SHP77 treated with DMSO at 0.1 percent for 48 hours (cell line): ENCODE results near the gene PI16.

ENCODE experiments used
- DNase-seq: peaks from one replicate; lab custom pipeline; 2025; lab: John Stamatoyannopoulos, UW

PI16 gene

GRCh38 chr6:36999751-37000125 is 45.2 kb downstream of the PI16 start:
- DNase-seq: no peak

GRCh38 chr6:37004044-37004980 is 49.8 kb downstream of the PI16 start:
- DNase-seq: no peak

DNA sequence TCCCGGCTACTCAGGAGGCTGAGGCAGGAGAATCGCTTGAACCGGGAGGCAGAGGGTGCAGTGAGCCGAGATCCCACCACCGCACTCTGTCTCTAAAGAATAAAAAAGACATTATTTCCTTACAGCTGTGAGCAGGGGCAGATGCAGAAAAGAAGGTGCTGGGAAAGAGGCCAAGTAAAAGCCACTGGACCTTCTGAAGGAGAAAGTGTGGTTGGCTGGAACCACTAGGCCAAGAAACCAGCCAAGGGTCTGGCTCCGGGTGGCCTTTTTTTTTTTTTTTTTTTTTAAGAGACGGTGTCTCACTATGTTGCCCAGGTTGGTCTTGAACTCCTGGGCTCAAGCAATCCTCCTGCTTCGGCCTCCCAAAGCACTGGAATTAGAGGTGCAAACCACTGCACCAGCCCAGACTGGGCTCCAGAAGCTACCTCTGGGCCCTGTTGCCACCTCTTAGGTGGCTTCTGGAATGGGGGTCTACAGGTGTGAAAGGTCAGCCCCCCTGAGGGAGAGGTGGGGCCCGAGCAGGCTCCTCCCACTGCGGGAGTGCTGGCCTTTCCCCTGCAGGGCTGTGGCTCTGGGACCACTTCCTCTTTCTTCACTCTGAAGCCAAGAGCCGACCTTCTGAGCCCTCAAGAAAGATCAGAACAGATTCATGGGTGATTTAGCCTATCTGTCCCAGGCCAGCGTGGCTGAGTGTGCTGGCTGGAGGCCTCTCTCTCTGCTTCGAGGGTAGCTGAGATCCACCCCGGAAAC is 50.7 kb downstream of the PI16 start, which contains the start of gene FGD2:
FGD2 (plus strand) TSS at position 595 of the 750 bp plus-strand sequence. CDS start 163 bp downstream, outside the sequence.
- no peak for DNase-seq

DNA sequence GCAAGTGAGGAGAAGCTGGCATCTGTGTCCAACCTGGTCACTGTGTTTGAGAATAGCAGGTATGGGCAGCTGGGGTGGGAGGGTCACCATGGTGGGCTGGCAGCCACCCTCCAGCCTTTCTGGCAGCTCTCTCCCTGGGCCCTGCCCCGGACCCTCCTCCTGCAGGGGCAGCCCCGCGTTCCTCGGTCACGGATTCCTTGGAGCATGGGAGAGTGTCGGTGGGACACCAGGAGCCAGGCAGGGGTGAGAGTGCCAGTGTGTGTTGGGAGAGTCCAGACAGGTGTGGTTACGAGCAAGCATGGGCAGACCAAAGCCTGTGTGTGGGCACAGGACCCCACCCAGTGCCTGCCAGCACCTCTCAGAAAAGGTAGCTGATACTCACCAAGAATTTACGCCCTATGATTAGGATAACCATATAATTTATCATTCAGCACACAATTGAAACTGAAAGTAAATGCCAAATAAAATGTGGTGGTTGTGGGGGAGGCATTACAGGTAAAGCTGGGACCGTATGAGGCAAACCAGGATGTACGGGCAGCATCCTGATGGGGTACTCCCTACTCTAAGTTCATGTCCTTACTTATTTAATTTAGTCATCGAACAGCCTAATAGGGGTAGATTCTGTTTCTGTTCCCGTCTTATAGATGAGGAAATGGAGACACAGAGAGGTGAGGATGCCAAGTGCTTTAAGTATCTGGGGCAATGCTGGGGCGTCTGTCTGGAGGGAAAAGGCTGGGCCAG is 51.5 kb downstream of the PI16 start:
- DNase-seq: no peak

- DNase-seq: no peak
Observed at GRCh38 chr6:37006793-37007339, 52.3 kb downstream of the PI16 start.

DNA sequence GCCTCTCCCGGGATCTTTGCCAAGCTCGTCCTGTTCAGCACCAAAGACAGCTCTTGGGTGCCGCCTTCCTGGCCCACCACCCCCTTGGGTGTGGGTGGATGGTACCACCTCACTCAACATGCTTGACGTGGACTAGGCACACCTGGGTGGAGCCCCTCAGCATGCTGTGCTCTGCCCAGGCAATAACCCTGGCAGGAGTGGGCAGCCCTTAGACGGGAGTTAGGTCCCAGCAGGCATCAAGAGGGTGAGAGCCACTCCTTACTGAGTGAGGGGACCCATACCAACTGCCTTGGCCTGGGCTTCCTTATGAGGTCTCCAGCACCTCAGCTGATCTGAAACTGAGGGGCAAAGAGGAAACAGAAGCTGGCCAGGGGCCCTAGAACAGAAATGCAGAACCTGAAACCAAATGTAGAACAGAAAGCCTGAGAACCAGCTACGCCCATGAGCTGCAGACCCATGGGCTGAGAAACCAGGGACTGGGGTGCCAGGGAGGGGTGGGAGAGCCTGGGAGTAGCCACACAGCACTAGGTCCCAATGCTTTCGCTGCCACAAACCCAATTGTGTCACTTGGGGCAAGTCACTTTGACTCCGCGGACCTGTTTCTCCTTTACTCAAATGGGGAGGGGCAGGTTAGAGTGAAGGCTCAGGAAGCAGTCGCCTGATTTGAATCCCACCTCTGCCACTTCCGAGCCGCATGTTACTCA is 53.0 kb downstream of the PI16 start:
- no peak for DNase-seq

GRCh38 chr6:37008484-37009465 is 54.2 kb downstream of the PI16 start:
- no peak for DNase-seq

- DNase-seq: no peak
Observed at GRCh38 chr6:37010402-37010892, 55.9 kb downstream of the PI16 start.

DNA sequence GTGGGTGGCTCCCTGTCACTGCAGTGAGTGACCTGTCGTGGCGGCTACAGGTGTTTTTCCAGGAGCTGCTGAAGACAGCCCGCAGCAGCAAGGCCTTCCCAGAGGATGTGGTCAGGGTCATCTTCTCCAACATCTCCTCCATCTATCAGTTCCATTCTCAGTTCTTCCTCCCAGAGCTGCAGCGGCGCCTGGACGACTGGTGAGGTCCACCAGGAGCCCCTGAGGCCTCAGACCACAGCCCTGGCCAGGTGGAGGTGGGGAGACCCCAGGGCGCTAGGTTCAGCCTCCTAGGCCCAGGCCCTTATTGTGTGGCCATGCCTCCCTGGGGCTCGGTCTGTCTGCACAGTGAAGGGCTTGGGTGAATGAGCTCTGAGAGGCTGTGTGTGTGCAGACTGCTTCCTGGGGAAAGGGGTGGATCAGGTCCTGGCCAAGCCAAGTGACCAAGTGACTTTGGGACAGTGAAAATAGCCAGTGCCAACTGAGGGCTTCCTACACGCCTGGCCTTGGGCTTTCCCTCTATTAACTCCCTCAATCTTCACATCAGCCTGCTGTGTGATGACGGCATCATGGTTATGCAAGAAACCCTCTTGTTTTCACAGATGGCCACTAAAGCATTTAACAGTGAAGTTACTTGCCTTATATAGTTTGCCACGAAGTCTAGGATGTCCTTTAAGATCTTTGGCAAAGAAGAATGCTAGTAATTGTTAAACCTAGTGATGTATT is 57.3 kb downstream of the PI16 start:
- no peak for DNase-seq

DNA sequence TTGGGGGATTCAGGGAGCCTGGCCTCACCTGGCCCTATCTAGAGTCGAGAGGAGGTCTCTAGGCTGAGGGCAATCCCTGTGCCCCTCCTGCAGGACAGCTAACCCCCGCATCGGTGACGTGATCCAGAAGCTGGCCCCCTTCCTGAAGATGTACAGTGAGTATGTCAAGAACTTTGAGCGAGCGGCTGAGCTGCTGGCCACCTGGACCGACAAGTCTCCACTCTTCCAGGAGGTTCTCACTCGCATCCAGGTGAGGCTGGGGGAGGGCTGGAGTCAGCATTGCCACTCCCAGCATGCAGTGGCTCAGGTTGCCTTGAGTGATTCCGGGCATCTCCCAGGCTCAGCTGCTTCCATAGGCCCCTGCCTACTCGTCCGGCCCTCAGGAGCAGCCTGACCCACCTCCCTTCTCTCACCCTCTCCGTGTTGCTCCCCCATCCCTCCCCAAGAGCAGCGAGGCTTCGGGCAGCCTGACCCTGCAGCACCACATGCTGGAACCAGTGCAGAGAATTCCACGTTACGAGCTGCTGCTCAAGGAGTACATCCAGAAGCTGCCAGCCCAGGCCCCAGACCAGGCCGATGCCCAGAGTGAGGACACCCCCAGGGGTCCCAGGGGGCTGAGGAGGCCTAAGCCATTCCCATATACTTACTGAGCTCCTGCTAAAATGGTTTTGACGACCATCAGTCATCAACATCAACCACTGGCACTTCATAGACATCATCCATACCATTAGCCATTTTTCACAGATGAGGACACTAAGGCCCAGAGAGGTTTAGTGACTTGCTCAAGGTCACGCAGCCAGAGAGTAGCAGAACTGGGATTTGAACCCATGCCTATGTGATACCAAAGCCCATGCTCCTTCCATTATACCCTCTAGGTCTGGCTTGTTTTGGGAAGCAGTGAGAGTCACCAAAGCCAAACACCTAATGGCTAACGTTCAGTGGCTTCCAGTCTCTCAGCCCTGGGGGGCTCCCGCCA is 59.3 kb downstream of the PI16 start:
- no peak for DNase-seq
